Measurements from ENCODE around the gene CSTF3. TPM values are rescaled to one million over a fixed set of nuclear protein-coding genes. Genes with fewer than 3 reads are reported as not detected.
A peak's percentile ranks its signal among the peaks of the same experiment; 100 is the strongest.
"Not testable (repeated sequence)": the region's sequence is repeated elsewhere in the genome, so short reads cannot be mapped to it uniquely, and the experiment has no call there.

CSTF3 gene
- total and polyA plus RNA-seq, 7 experiments from 2014 or later, result 14.6 to 38.6 (median 23.7) TPM

- Mint-ChIP-seq H3K27ac (peak overlapping the region in 1 of 9 donors; percentile 26), H3K27me3 (no peaks in the 10 kb centered on the region), H3K9me3 (no peaks in the 10 kb centered on the region), H3K4me3 (no peak overlapping the region), H3K36me3 (peaks cover 0 to 5% (median 0%) of the 10 kb centered on the region in 5 donors), H3K4me1 (peaks cover 0 to 26% (median 17%) of the 10 kb centered on the region in 7 donors)
- Histone ChIP-seq H3K4me1 (ENCODE audit: control insufficient read depth in 2 of 2, insufficient read depth in 2 of 2, low read length in 2 of 2) (no peaks in the 10 kb centered on the region), H3K27me3 (ENCODE audit: control insufficient read depth in 2 of 2, insufficient read depth in 2 of 2, low read length in 2 of 2) (no peaks in the 10 kb centered on the region), H3K27ac (ENCODE audit: low read depth, low read length) (no peak overlapping the region), H3K4me3 (ENCODE audit: low read length) (no peak overlapping the region), H3K9me3 (ENCODE audit: control insufficient read depth in 2 of 3, low read length in 3 of 3) (no peaks in the 10 kb centered on the region), H3K36me3 (ENCODE audit: control insufficient read depth in 2 of 3, insufficient read depth in 3 of 3, low read length in 3 of 3) (no peaks in the 10 kb centered on the region)
- ChIA-PET CTCF (interaction anchor here (0.6 kb wide), 1 partner anchor 926 kb away, joined by 3 read pairs; no protein-coding TSS in a partner anchor), POLR2A (no interaction called here)
- intact Hi-C loops (cut with micrococcal nuclease), result no loop called here
- DNase-seq (no peak), ATAC-seq (no peak)
Observed at GRCh38 chr11:33133761-33134160, 27.5 kb downstream of the CSTF3 start.

DNA sequence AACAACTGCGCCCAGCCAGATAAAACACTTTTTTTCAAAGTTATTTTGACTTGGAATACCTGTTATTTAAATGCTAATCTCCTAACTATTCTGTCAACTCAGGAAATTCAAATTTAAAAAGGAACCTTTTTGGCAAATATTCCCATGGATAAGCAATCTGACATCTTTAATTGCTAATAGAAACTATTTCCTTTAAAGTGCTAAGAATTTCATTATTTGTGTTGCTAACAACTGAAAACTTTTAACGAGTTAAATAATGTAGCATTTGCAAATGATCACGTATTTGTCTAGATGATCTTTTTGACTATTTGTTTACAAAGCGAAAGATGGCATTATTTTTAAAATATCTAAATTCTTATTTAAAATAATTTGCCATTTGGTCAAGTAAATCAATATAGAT is 28.8 kb downstream of the CSTF3 start:
- intact Hi-C loops (cut with micrococcal nuclease), result no loop called here
- Histone ChIP-seq H3K27ac (ENCODE audit: low read depth, low read length) (no peak overlapping the region), H3K27me3 (ENCODE audit: control insufficient read depth in 2 of 2, insufficient read depth in 2 of 2, low read length in 2 of 2) (no peaks in the 10 kb centered on the region), H3K4me3 (ENCODE audit: low read length) (no peak overlapping the region), H3K4me1 (ENCODE audit: control insufficient read depth in 2 of 2, insufficient read depth in 2 of 2, low read length in 2 of 2) (no peaks in the 10 kb centered on the region), H3K9me3 (ENCODE audit: control insufficient read depth in 2 of 3, low read length in 3 of 3) (no peaks in the 10 kb centered on the region), H3K36me3 (ENCODE audit: control insufficient read depth in 2 of 3, insufficient read depth in 3 of 3, low read length in 3 of 3) (no peaks in the 10 kb centered on the region)
- H3K27me3 Mint-ChIP-seq, result no peaks in the 10 kb centered on the region
- CTCF ChIA-PET, result no interaction called here
- no peak for ATAC-seq
- H3K4me1 Mint-ChIP-seq, result peaks cover 0 to 30% (median 20%) of the 10 kb centered on the region in 7 donors
- no peak overlapping the region for H3K4me3 Mint-ChIP-seq
- H3K36me3 Mint-ChIP-seq, result peaks cover 0 to 6% (median 0%) of the 10 kb centered on the region in 5 donors
- H3K27ac Mint-ChIP-seq, result no peak overlapping the region
- POLR2A ChIA-PET, result no interaction called here
- no peak for DNase-seq
- H3K9me3 Mint-ChIP-seq, result no peaks in the 10 kb centered on the region

- H3K4me3 ChIP-seq (ENCODE audit: low read length), result no peak overlapping the region
- Mint-ChIP-seq H3K4me3 (no peak overlapping the region), H3K27ac (no peak overlapping the region), H3K36me3 (peaks cover 0 to 12% (median 4%) of the 10 kb centered on the region in 5 donors), H3K27me3 (no peaks in the 10 kb centered on the region), H3K4me1 (peaks cover 3 to 20% (median 5%) of the 10 kb centered on the region in 7 donors), H3K9me3 (no peaks in the 10 kb centered on the region)
- H3K27me3 ChIP-seq (ENCODE audit: control insufficient read depth in 2 of 2, insufficient read depth in 2 of 2, low read length in 2 of 2), result no peaks in the 10 kb centered on the region
- POLR2A ChIA-PET, result no interaction called here
- H3K27ac ChIP-seq (ENCODE audit: low read depth, low read length), result no peak overlapping the region
- CTCF ChIA-PET, result interaction anchor here (0.7 kb wide), 1 partner anchor 550 kb away, joined by 3 read pairs; no protein-coding TSS in a partner anchor
- intact Hi-C loops (cut with micrococcal nuclease), result no loop called here
- ATAC-seq (no peak), DNase-seq (no peak)
- no peaks in the 10 kb centered on the region for H3K9me3 ChIP-seq (ENCODE audit: control insufficient read depth in 2 of 3, low read length in 3 of 3)
- no peaks in the 10 kb centered on the region for H3K36me3 ChIP-seq (ENCODE audit: control insufficient read depth in 2 of 3, insufficient read depth in 3 of 3, low read length in 3 of 3)
- H3K4me1 ChIP-seq (ENCODE audit: control insufficient read depth in 2 of 2, insufficient read depth in 2 of 2, low read length in 2 of 2), result no peaks in the 10 kb centered on the region
Observed at GRCh38 chr11:33128739-33129138, 32.5 kb downstream of the CSTF3 start.

- Mint-ChIP-seq H3K4me3 (no peak overlapping the region), H3K36me3 (peaks cover 0 to 10% (median 4%) of the 10 kb centered on the region in 5 donors), H3K27me3 (no peaks in the 10 kb centered on the region), H3K27ac (no peak overlapping the region), H3K9me3 (no peaks in the 10 kb centered on the region), H3K4me1 (peaks cover 0 to 18% (median 10%) of the 10 kb centered on the region in 7 donors)
- CTCF ChIA-PET, result no interaction called here
- intact Hi-C loops (cut with micrococcal nuclease), result no loop called here
- no peak overlapping the region for H3K27ac ChIP-seq (ENCODE audit: low read depth, low read length)
- H3K36me3 ChIP-seq (ENCODE audit: control insufficient read depth in 2 of 3, insufficient read depth in 3 of 3, low read length in 3 of 3), result no peaks in the 10 kb centered on the region
- POLR2A ChIA-PET, result no interaction called here
- ATAC-seq (no peak), DNase-seq (no peak)
- no peaks in the 10 kb centered on the region for H3K4me1 ChIP-seq (ENCODE audit: control insufficient read depth in 2 of 2, insufficient read depth in 2 of 2, low read length in 2 of 2)
- no peaks in the 10 kb centered on the region for H3K27me3 ChIP-seq (ENCODE audit: control insufficient read depth in 2 of 2, insufficient read depth in 2 of 2, low read length in 2 of 2)
- no peak overlapping the region for H3K4me3 ChIP-seq (ENCODE audit: low read length)
- no peaks in the 10 kb centered on the region for H3K9me3 ChIP-seq (ENCODE audit: control insufficient read depth in 2 of 3, low read length in 3 of 3)
Observed at GRCh38 chr11:33125611-33126010, 35.7 kb downstream of the CSTF3 start.

DNA sequence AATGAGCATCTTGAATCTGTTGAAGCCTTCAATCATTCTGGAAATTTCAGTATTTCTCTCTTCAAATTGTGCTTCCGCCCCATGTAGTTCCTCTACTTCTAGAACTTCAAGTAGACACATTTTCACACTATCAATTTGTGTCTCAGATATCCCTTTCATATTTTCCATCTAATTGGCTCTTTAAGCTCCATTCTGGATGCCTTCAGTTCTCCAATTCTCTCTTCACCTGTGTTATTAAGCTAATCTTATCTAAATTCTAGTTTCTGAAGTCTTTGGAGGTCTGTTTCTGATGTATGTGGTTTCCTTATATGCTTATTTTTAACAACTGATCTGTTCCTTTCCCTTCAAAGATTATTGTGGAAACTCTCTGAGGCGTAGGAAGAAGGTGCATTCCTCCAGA is 36.3 kb downstream of the CSTF3 start:
- Histone ChIP-seq H3K27ac (ENCODE audit: low read depth, low read length) (no peak overlapping the region), H3K27me3 (ENCODE audit: control insufficient read depth in 2 of 2, insufficient read depth in 2 of 2, low read length in 2 of 2) (no peaks in the 10 kb centered on the region), H3K4me3 (ENCODE audit: low read length) (no peak overlapping the region), H3K36me3 (ENCODE audit: control insufficient read depth in 2 of 3, insufficient read depth in 3 of 3, low read length in 3 of 3) (no peaks in the 10 kb centered on the region), H3K4me1 (ENCODE audit: control insufficient read depth in 2 of 2, insufficient read depth in 2 of 2, low read length in 2 of 2) (no peaks in the 10 kb centered on the region), H3K9me3 (ENCODE audit: control insufficient read depth in 2 of 3, low read length in 3 of 3) (no peaks in the 10 kb centered on the region)
- Mint-ChIP-seq H3K27me3 (no peaks in the 10 kb centered on the region), H3K4me1 (peaks cover 0 to 18% (median 10%) of the 10 kb centered on the region in 7 donors), H3K4me3 (no peak overlapping the region), H3K27ac (no peak overlapping the region), H3K36me3 (peaks cover 0 to 10% (median 4%) of the 10 kb centered on the region in 5 donors), H3K9me3 (no peaks in the 10 kb centered on the region)
- intact Hi-C loops (cut with micrococcal nuclease), result no loop called here
- no peak for DNase-seq
- POLR2A ChIA-PET, result no interaction called here
- ATAC-seq, result no peak
- CTCF ChIA-PET, result no interaction called here

DNA sequence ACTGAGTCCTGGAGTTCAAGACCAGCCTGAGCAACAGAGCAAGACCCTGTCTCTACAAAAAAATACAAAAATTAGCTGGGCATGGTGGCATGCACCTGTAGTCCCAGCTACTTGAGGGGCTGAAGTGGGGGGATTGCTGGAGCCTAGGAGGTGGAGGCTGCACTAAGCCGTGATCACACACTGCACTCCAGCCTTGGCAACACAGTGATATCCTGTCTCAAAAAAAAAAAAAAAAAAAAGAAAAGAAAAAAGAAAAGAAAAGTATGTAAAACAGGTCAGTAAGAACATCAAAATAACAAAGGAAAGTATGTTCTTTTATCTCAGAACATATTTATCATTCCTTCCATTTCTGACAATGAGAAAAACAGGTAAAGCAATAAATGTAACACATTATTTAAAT is 38.6 kb downstream of the CSTF3 start:
- intact Hi-C loops (cut with micrococcal nuclease); H3K36me3 ChIP-seq (ENCODE audit: control insufficient read depth in 2 of 3, insufficient read depth in 3 of 3, low read length in 3 of 3); H3K4me3 Mint-ChIP-seq; H3K27ac ChIP-seq (ENCODE audit: low read depth, low read length); H3K27me3 Mint-ChIP-seq; POLR2A ChIA-PET; H3K36me3 Mint-ChIP-seq; H3K27ac Mint-ChIP-seq; ATAC-seq; H3K9me3 ChIP-seq (ENCODE audit: control insufficient read depth in 2 of 3, low read length in 3 of 3); DNase-seq; CTCF ChIA-PET; H3K27me3 ChIP-seq (ENCODE audit: control insufficient read depth in 2 of 2, insufficient read depth in 2 of 2, low read length in 2 of 2); H3K4me3 ChIP-seq (ENCODE audit: low read length); H3K9me3 Mint-ChIP-seq; H3K4me1 ChIP-seq (ENCODE audit: control insufficient read depth in 2 of 2, insufficient read depth in 2 of 2, low read length in 2 of 2): not testable (repeated sequence)
- peaks cover 0 to 11% (median 0%) of the 10 kb centered on the region in 7 donors for H3K4me1 Mint-ChIP-seq

DNA sequence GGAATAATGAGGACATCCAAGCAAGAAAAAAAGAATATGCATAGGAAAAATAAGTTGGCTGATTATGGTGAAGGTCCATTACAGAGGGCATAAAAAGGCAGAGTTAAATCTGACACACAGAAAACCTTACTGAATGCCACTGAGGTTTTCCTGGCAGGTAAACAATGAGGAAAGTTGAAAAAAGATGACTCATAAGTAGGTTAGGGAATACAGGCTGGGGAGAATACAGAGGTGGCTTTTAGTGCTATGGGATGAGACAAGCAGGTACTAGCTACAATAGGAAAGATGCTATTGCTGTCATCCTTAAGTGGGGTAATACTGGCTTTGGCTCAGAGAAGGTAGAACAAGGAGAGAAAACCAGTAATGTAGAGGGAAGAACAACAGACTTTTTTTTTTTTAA is 44.7 kb downstream of the CSTF3 start:
- H3K27me3 Mint-ChIP-seq, result no peaks in the 10 kb centered on the region
- ATAC-seq (no peak), DNase-seq (no peak)
- no peaks in the 10 kb centered on the region for H3K9me3 Mint-ChIP-seq
- Histone ChIP-seq H3K27ac (ENCODE audit: low read depth, low read length) (no peak overlapping the region), H3K36me3 (ENCODE audit: control insufficient read depth in 2 of 3, insufficient read depth in 3 of 3, low read length in 3 of 3) (no peaks in the 10 kb centered on the region), H3K27me3 (ENCODE audit: control insufficient read depth in 2 of 2, insufficient read depth in 2 of 2, low read length in 2 of 2) (no peaks in the 10 kb centered on the region), H3K9me3 (ENCODE audit: control insufficient read depth in 2 of 3, low read length in 3 of 3) (no peaks in the 10 kb centered on the region), H3K4me3 (ENCODE audit: low read length) (no peak overlapping the region), H3K4me1 (ENCODE audit: control insufficient read depth in 2 of 2, insufficient read depth in 2 of 2, low read length in 2 of 2) (no peaks in the 10 kb centered on the region)
- no peak overlapping the region for H3K4me3 Mint-ChIP-seq
- intact Hi-C loops (cut with micrococcal nuclease), result no loop called here
- peaks cover 0 to 4% (median 0%) of the 10 kb centered on the region in 5 donors for H3K36me3 Mint-ChIP-seq
- H3K27ac Mint-ChIP-seq, result peak overlapping the region in 1 of 9 donors; percentile 21
- ChIA-PET CTCF (no interaction called here), POLR2A (no interaction called here)
- H3K4me1 Mint-ChIP-seq, result no peaks in the 10 kb centered on the region
